Measurements from ENCODE around the gene PPP1R12A.
"Not testable (repeated sequence)": the region's sequence is repeated elsewhere in the genome, so short reads cannot be mapped to it uniquely, and the experiment has no call there.

The PPP1R12A gene

GRCh38 chr12:79954037-79954610 is 19.2 kb upstream of the PPP1R12A start:
- DNase-seq (ENCODE audit: insufficient read length, low spot score) (no peak), FAIRE-seq (no peak)
- no peak for TF ChIP-seq POLR2A (IDR thresholded peaks at IDR 0.05; ENCODE audit: low read depth, low read length)

GRCh38 chr12:79949098-79949497 is 14.2 kb upstream of the PPP1R12A start:
- DNase-seq (ENCODE audit: insufficient read length, low spot score) (no peak), FAIRE-seq (no peak)
- TF ChIP-seq POLR2A (IDR thresholded peaks at IDR 0.05; ENCODE audit: low read depth, low read length): no peak

- no peak for TF ChIP-seq POLR2A (IDR thresholded peaks at IDR 0.05; ENCODE audit: low read depth, low read length)
- FAIRE-seq (peak; percentile 33), DNase-seq (ENCODE audit: insufficient read length, low spot score) (no peak)
Measured at GRCh38 chr12:79945433-79945832, 10.5 kb upstream of the PPP1R12A start.

- TF ChIP-seq POLR2A (IDR thresholded peaks at IDR 0.05; ENCODE audit: low read depth, low read length): no peak
- DNase-seq (ENCODE audit: insufficient read length, low spot score) (no peak), FAIRE-seq (no peak)
Measured at GRCh38 chr12:79944565-79944964, 9.7 kb upstream of the PPP1R12A start.

- FAIRE-seq; DNase-seq (ENCODE audit: insufficient read length, low spot score): not testable (repeated sequence)
Measured at GRCh38 chr12:79942846-79943245, 7.9 kb upstream of the PPP1R12A start.

GRCh38 chr12:79939728-79940310 is 4.9 kb upstream of the PPP1R12A start:
- DNase-seq (ENCODE audit: insufficient read length, low spot score) (no peak), FAIRE-seq (peak; percentile 70)
- no peak for TF ChIP-seq POLR2A (IDR thresholded peaks at IDR 0.05; ENCODE audit: low read depth, low read length)

GRCh38 chr12:79938843-79939242 is 3.9 kb upstream of the PPP1R12A start:
- no peak for TF ChIP-seq POLR2A (IDR thresholded peaks at IDR 0.05; ENCODE audit: low read depth, low read length)
- FAIRE-seq (peak; percentile 77), DNase-seq (ENCODE audit: insufficient read length, low spot score) (no peak)

- no peak for DNase-seq (ENCODE audit: insufficient read length, low spot score)
- FAIRE-seq: peak; percentile 92
- TF ChIP-seq POLR2A (IDR thresholded peaks at IDR 0.05; ENCODE audit: low read depth, low read length): no peak
Measured at GRCh38 chr12:79936670-79937069, 1.8 kb upstream of the PPP1R12A start.

- DNase-seq (ENCODE audit: insufficient read length, low spot score) (no peak), FAIRE-seq (no peak)
- TF ChIP-seq POLR2A (IDR thresholded peaks at IDR 0.05; ENCODE audit: low read depth, low read length): no peak
Measured at GRCh38 chr12:79935624-79936345, 888 bp upstream of the PPP1R12A start.

GRCh38 chr12:79934281-79935020 is 446 bp downstream of the PPP1R12A start:
- TF ChIP-seq POLR2A (IDR thresholded peaks at IDR 0.05; ENCODE audit: low read depth, low read length): peak; percentile 48; the same call in 1 of the 2 replicates

GRCh38 chr12:79933532-79934264 is 1.2 kb downstream of the PPP1R12A start:
- no peak for TF ChIP-seq POLR2A (IDR thresholded peaks at IDR 0.05; ENCODE audit: low read depth, low read length)
- DNase-seq (ENCODE audit: insufficient read length, low spot score) (no peak), FAIRE-seq (peak; percentile 93)

More at GRCh38 chr12:79934281-79935020, 446 bp downstream of the PPP1R12A start:
- peak; percentile 33 for FAIRE-seq
- DNase-seq (ENCODE audit: insufficient read length, low spot score): peak; percentile 18

- no peak for TF ChIP-seq POLR2A (IDR thresholded peaks at IDR 0.05; ENCODE audit: low read depth, low read length)
- no peak for FAIRE-seq
- DNase-seq (ENCODE audit: insufficient read length, low spot score): no peak
Measured at GRCh38 chr12:79933043-79933442, 1.9 kb downstream of the PPP1R12A start.

- peak; percentile 89 for FAIRE-seq
- no peak for TF ChIP-seq POLR2A (IDR thresholded peaks at IDR 0.05; ENCODE audit: low read depth, low read length)
- DNase-seq (ENCODE audit: insufficient read length, low spot score): no peak
Measured at GRCh38 chr12:79932357-79932756, 2.5 kb downstream of the PPP1R12A start.
